Dedifferentiated amniotic fluid mesenchymal stem cell (primary cell): Measurements from ENCODE around the gene AAK1.
"Not testable (repeated sequence)": the region's sequence is repeated elsewhere in the genome, so short reads cannot be mapped to it uniquely, and the experiment has no call there.

Experiments used
- DNase-seq: peaks from one replicate; pipeline ENCODE4 v3.0.0-alpha.2; 2016; ENCODE audit errors: extremely low spot score

AAK1 gene

DNA sequence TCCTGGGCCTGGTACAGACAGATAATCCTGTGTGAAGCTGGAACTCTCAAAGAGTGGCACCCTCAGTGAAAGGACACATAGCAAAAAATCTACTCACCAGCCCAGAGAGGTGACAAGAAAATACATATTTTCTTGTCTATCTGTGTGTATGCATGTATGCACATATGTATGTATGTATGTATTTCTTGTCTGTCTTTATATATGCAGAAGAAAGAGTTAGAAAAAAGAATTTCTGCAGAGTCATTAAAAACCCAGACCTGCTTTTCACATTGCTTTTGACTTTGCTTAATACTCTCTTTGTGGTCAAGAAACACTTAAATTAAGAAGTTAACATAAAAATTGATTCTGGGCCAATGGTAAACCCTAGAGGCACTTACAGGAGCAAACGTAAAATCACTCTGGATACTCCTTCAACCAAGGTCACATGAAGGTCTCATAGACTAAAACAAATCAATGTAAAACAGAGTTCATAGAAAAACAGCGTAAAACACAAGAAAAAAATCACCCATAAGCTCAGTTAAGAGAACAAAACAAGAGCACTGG lies 16.5 kb upstream of the AAK1 start:
- DNase-seq = no peak

DNA sequence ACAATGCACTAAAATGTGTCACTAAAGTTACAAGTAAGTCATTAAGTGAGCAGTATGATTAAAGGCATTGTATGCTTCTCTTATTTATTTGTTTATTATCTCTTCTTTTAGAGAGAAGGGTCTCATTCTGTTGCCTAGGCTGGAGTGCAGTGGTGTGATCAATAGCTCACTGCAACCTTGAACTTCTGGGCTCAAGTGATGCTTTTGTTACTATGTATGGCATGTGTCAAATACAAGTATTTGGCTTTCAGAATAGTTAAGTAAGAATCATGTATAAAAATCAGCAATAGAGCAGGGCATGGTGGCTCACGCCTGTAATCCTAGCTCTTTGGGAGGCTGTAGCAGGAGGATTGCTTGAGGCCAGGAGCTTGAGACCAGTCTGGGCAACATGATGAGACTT lies 15.8 kb upstream of the AAK1 start:
- no peak for DNase-seq

DNA sequence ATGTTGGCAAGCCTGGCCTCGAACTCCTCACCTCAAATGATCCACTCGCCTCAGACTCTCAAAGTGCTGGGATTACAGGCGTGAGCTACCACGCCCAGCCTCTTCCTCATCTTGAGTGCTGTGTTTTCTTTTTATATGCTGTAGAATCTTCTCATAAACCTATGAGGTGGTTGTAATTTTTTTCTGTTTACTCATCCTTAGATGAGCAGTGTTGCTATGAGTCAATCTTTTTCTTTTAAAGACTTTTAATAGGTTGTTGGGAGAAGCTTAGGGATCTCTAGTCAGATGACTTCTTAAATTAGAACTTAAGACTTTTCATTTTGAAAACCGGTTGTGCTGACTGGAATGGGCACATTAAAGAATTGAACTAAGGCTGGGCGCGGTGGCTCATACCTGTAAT lies 8.7 kb upstream of the AAK1 start:
- DNase-seq = peak; percentile 37

DNA sequence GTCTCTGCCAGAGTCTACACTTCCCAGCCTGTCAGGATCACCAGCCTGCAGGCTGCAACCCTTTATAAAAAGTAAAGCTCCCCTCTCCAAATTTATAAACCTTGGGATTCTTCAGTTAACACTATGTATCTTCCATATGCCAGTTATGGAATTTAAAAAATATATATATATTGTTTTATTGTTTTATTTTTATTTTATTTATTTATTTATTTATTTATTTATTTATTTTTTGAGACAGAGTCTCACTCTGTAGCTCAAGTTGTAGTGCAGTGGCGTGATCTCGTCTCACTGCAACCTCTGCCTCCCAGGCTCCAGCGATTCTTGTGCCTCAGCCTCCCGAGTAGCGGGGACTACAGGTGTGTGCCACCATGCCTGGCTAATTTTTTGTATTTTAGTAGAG lies 3.7 kb upstream of the AAK1 start:
- not testable (repeated sequence) for DNase-seq

DNA sequence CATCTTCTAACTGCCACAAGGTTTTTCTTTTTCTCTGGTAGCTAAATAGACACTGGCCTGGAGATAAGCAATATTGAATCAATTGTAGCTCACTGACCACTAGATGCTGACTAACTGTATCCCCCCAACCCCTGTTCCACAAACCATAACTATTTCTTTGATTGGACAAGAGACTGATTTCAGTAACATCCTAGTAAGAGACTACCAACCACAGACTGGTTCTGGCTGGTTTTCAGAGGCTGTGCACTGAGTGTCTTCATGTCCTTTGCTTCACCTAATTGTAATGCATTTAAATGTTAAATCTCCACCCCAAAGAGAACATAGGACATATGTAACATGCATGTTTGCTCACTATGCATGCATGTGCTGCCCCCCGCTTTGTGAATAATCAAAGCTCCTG lies 3.2 kb upstream of the AAK1 start:
- no peak for DNase-seq

DNA sequence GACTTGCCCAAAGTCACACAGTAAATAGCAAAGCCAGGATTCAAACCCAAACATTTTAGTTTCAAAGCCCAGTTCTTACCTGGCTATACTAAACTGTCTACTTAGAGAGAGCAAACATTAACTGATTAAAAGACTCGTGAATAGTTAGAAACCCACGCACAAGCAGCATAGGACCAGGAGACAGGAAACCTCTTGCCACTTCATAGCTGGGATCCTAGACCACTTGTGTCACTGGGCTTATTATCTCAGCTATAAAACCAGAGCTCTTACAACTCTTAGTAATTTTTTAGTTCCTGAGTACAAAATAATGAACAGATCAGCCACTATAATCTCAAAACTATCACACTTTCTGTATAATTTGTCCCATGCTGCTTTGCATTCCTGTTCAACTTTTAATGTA lies 2.4 kb upstream of the AAK1 start:
- DNase-seq = no peak

DNA sequence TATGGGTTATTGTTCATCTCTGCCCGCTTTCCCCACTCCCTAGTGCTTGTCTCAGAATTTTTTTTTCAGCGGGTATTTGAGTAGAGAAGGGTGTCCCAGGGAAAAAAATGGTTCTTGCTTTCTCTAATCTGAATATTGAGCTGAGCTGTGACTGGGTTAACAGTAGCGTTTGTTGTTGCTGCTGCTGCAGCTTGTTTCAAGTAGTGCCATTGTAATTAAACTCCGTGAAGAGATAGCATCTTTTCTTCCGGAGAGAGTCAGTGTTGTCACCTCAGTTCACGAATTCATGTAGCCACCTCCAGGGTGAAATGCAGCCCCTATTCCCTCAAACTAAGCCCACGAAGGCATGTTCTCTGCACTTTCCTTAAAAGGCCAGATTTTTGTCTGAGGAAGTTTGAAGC lies 1.5 kb upstream of the AAK1 start:
- no peak for DNase-seq

DNA sequence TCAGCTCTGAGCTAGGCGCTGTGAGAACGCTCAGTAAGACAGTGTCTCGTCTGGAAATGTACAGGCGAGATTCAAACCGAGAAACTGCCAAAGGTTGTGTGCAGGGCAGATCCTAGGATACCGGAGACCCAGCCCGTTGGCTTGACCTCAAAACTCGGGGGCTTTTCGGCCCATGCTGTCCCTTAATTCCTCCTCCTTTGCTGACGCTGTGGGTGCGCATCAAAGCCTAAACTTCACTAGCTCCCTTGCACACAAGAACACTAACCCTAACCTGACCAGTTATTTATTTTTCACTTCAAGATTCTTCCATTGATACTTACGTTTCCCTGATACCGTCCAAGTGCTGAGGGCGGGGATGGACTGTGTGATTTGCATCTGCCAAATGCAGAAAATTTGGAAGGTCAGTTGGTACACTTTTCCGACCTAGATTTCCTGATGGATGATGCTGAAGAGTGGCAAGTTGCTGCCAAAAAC lies 1.0 kb upstream of the AAK1 start:
- DNase-seq = no peak

DNA sequence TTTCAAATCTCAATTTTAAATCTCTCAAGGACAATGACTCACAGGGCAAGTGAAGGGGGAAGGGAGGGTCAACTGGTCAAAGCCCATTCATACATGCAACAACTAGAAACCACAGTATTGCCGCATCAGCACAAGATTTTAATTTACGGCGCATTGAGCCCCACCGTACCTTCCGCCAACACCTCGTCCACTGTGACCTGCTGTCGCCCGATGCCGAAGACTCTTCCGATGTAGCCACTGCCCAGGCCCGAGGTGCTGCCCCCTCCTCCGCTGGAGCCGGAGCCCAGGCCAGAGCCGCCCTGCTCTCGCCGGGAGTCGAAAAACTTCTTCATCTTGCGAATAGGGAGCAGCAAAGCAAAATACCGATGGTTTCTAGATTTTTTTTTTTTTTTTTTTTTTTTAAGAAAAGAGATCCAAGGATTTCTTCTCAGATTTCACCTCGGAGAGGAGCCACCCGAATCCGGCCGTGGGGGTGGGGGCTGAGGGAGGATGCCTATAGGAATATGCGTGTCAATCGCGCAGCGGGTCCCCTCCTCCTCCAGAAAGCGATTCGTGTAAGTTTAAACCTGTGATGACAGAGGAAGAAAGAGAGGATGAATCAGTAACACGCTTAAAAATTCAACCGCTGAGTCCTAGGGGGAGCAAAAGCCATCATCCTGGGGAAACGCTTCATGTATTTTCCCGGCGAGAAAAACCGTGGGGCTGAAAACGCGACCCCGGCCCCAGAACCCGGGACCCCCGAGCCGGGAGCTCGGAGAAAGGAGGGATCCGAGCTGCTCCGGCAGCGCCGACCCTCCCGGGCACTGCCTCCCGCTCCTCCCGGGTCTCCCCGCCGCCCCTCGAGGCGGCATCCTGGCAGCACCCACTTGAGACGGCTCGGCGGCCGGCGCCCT lies 584 bp downstream of the AAK1 start:
- DNase-seq = peak; percentile 87

DNA sequence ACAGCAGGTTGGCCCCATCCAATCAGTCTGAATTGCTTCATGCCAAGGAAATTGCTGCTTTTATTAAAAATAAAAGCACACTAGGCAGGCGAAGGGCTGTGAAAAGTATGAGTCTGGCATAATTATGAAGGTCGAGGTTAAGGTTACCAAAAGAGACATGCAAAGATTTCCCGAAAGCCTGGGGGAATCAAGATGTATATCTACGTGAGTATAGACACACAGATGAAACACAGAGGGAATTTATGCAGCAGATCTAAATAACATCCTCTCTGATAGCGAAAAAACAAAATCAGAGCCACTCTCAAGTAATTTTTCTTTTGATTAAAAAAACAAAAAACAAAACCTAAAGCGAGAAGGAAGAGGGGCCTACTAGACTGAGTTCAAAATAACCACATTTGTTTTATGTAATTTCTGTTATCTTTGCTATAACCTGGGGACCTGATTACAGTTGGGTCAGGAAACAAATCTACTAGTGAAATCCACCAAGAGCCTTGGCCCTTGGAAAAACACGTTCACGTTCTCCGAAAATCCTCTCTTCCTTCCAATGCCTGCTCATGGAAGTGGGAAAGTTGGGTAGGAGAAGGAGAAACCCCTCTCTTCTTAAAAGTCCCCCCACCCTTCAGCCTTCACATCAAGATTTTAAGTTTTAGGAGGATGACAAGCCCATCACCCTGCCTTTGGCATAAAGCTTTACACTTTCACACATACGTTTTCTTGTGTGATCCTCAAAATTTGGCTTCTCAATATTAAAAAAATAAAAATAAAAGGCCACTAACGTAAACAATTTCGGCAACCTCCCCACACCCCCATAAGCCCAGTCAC lies 1.4 kb downstream of the AAK1 start:
- no peak for DNase-seq

DNA sequence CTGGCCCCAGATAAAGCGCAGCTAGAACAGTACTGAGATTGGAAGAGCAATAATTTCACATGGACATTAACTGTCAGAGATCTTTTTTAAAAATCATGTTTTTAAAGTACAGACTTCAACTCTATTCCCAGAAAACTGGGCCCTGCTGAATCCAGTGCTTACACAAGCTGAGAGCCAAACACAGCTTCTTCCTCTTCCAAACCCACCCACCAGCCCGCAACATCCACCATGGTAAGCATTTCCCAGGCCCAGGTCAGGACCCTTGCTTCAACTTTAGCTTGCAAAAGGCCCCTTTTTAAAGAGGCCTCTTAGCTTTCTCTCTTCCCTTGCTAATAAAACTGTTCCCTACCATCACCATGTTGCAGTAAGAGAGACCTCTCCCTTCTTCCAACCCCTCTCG lies 2.1 kb downstream of the AAK1 start:
- DNase-seq = no peak

DNA sequence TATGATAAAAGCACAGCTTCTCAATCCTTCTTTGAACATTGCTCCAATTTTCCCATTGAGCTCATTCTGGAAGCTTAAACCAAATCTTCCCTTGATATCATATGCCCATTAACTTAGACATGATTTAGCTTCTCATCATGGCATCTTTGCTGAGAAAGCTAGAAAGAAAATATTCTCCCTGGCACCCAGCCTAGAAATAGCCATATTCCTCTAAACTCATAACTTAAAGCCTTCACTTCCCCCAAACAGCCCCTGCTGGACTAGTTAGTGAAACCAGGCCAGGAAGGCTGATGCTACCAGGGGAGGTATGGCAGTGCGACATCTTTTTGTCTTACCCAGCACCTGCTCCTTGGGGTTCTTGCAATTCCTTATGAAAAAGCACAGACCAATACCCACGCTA lies 4.3 kb downstream of the AAK1 start:
- DNase-seq = no peak

DNA sequence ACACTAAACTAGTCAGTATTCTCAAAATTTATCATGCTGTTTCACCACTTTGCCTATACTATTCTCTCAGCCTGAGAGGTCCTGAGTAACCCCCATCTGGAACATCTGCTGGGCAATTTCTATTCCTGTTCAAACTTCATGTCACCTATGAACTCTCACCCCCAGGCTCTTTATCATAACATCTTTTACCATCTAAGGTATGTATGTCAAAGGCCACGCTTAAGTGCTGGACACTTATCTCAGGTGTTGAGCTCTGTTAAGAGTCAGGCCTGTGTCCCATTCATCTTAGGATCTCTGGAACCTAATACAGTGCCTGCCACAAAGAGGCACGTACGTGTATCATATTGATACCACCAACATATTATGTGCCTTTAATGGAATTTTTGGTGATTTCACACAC lies 4.9 kb downstream of the AAK1 start:
- DNase-seq = no peak

DNA sequence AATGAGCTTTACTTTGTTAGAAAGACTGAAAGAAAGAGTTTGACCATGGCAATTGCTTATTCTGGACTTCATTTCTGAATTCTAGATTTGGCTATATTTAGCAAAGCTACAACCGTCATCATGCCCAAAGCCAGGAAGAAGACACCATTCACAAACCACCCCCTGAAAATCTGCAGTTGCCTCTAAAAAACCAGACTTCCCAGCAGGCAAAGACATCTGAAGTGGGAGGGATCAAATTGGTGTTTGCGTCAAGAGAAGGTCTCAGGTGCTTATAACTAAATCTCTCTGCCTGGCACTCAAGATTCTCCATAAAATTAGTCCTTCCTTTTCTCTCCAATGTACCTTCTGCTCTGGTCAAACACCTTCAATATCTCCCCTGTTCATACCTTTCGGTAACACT lies 5.6 kb downstream of the AAK1 start:
- DNase-seq = no peak

DNA sequence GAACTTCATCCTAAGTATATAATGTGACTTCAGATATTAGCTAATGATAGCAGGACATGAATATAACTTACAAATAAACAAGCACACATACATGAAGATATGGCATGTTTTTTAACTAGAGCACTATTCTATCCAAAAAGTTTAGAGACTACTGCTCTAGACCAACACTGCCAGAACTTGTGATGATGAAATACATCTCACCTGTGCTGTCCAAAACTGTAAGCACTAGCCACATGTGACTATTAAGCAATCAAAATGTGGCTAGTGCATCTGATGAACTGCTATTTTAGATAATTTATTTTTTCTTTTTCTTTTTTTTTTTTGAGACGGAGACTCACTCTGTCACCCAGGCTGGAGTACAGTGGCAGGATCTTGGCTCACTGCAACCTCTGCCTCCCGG lies 7.1 kb downstream of the AAK1 start:
- no peak for DNase-seq

DNA sequence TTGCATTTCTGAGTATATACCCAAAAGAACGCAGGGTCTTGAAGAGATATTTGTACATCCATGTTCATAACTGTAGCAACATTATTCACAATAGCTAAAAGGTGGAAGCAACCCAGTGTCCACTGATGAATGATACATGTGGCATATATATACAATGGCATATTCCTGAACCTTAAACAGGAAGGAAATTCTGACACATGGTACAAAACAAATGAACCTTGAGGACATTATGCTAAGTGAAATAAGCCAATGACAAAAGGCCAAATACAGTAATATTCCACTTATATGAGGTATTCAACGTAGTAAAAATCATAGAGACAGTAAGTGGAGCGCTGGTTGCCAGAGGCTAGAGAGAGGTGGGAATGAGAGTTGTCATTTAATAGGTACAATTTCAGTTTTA lies 8.1 kb downstream of the AAK1 start:
- DNase-seq = no peak

DNA sequence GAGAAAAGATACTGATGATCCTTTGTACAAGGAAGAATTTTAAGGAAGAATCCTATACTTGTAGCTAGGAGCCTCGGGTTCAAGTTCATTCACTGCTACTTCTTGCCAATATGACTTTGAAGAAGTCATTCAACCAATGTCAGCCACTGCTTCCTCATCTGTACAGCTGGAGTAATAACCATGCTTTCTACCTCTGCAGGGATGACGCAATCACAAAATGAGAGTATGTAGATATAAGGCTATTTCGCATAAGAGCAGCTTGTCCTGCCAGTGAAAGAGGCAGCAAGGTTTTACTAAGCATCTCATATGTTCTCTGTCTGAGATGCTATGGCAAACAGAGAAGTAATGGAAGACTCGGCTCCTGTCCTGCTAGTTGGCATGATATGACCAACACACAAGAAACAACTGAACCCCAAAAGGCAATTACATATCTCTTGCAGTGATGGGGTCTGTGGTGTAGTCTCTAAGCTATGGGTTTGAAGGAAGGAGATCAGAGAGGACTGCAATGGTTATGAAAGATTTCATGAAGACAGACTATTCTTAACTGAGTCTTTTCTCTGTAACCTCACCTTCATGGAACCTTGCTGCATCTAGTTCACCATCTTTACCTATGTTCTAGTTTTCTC lies 9.2 kb downstream of the AAK1 start:
- no peak for DNase-seq

DNA sequence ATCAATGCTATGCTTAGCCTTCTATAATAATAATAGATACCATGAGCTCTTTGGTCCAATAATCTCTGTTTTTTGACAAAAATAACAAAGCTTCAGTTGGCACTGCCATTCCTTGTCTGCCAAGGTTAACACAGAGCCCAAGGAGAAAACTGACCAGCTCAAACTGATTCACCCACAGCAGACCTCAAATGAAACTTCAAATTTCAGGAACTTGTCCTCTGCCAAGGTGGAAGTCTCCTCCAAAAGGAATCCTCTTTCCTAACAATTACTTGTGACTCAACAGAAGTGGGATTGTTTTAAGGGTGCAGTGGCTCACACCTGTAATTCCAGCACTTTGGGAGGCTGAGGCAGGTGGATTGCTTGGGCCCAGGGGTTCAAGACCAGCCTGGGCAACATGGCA lies 12.1 kb downstream of the AAK1 start:
- DNase-seq = no peak

DNA sequence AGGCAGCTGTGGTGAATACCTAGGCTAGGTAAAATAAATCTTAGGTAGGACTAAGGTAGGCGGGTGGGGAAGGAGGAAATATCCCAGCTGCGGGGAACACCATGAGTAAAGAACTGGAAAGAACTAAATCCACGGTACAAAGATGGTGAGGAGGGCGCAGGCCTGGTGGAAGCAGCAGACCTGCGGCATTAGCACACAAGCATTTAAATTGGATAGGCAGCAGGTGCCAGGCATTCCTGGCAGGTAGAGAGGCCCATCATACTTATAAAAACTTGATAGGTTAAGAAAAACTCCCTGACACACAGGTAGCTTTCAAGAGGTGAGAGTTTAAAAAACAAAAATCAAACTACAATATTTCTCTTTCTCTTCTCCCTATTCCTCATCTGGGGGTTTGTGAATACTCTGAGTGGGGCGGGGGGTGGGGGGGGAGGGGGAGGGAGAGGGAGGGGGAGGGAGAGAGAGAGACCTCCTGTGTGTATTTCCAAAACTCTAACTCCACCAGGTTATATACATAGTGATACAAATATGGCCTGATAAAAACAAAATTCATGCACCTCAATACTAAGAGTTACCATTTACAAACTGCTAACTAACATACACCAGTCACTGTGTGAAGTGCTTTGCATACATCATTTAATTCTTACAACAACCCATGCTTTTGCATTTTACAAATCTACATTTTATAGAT lies 13.5 kb downstream of the AAK1 start:
- no peak for DNase-seq

DNA sequence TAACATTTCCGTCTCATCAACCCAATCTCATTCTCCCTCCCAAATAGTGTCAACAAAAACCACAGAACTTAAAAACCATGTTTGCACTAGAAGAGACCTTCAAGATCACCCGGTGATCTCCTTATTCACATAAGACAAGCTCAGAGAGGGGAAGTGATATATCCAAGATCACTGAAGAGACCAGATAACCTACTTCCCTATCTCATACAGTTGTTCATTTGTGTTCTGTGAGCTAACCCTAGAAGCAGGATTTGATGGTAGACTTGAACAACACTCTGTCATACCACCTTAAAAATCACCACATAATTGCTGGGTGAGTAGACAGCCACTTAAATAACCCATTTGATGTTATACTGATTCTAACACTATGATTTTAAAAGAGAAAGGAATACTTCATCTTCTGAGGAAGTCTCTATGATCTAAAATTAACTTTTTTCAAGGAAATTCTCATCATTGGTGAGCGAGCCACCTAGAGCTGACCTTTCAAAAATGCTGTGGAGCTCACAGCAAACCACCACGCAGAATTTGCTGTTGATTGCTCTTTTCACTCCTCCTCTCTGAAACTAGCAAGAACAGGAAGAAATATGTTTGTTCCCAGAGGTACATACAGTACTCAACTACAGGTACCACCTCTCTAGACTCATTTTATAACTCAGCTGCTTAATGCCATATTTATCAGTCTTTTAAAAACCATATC lies 15.1 kb downstream of the AAK1 start:
- DNase-seq = no peak
